WERI-Rb-1 (cell line): Measurements from ENCODE around the gene DCBLD2.

Experiments
- DNase-seq: peaks from one replicate; pipeline ENCODE4 v3.0.0-alpha.2; 2020
- H3K27ac ChIP-seq: fragments of 250-450 bp; sonication (Bioruptor Pico); 2 replicates; pipeline ENCODE4 v1.5.1; 2020; ENCODE audit warnings: mild to moderate bottlenecking, moderate library complexity
- H3K27me3 ChIP-seq: fragments of 250-450 bp; sonication (Bioruptor Pico); 2 replicates; pipeline ENCODE4 v1.5.1; 2021; ENCODE audit warnings: mild to moderate bottlenecking, low read depth, moderate library complexity; ENCODE audit not compliant: insufficient read depth, severe bottlenecking
- H3K36me3 ChIP-seq: fragments of 250-450 bp; sonication (Bioruptor Pico); 2 replicates; pipeline ENCODE4 v1.5.1; 2020; ENCODE audit warnings: mild to moderate bottlenecking, moderate library complexity
- H3K4me3 ChIP-seq: 2 replicates; pipeline ENCODE4 v1.5.1; 2011; ENCODE audit warnings: low read depth, mild to moderate bottlenecking, control low read depth, low read length
- H3K9me3 ChIP-seq: fragments of 250-450 bp; sonication (Bioruptor Pico); 2 replicates; pipeline ENCODE4 v1.5.1; 2021; ENCODE audit warnings: mild to moderate bottlenecking, moderate library complexity; ENCODE audit not compliant: severe bottlenecking
- TF ChIP-seq, protein P1 (sequence below): IDR thresholded peaks from 2 replicates; pipeline ENCODE4 v1.5.1; 2011; ENCODE audit warnings: low read depth, mild to moderate bottlenecking, control low read depth, inconsistent platforms, low read length

Gene DCBLD2

GRCh38 chr3:98897701-98898100 is 3.8 kb downstream of the DCBLD2 start:
- TF ChIP-seq, protein P1, sequence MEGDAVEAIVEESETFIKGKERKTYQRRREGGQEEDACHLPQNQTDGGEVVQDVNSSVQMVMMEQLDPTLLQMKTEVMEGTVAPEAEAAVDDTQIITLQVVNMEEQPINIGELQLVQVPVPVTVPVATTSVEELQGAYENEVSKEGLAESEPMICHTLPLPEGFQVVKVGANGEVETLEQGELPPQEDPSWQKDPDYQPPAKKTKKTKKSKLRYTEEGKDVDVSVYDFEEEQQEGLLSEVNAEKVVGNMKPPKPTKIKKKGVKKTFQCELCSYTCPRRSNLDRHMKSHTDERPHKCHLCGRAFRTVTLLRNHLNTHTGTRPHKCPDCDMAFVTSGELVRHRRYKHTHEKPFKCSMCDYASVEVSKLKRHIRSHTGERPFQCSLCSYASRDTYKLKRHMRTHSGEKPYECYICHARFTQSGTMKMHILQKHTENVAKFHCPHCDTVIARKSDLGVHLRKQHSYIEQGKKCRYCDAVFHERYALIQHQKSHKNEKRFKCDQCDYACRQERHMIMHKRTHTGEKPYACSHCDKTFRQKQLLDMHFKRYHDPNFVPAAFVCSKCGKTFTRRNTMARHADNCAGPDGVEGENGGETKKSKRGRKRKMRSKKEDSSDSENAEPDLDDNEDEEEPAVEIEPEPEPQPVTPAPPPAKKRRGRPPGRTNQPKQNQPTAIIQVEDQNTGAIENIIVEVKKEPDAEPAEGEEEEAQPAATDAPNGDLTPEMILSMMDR = no peak
- H3K27ac ChIP-seq = no peak overlapping the region
- H3K4me3 ChIP-seq = no peak overlapping the region
- H3K27me3 ChIP-seq = no peaks in the 10 kb centered on the region
- H3K36me3 ChIP-seq = peaks cover 8% of the 10 kb centered on the region; the same call in 1 of the 2 replicates
- no peak for DNase-seq
- H3K9me3 ChIP-seq = no peaks in the 10 kb centered on the region

GRCh38 chr3:98894791-98895576 is 6.5 kb downstream of the DCBLD2 start:
- H3K9me3 ChIP-seq = no peaks in the 10 kb centered on the region
- H3K27ac ChIP-seq = no peak overlapping the region
- no peak for DNase-seq
- H3K36me3 ChIP-seq = peaks cover 4% of the 10 kb centered on the region
- no peaks in the 10 kb centered on the region for H3K27me3 ChIP-seq
- TF ChIP-seq, protein P1 = no peak
- H3K4me3 ChIP-seq = no peak overlapping the region

GRCh38 chr3:98893740-98894139 is 7.8 kb downstream of the DCBLD2 start:
- Histone ChIP-seq H3K4me3 (no peak overlapping the region), H3K27ac (no peak overlapping the region), H3K36me3 (no peaks in the 10 kb centered on the region; the same call in 1 of the 2 replicates), H3K27me3 (no peaks in the 10 kb centered on the region), H3K9me3 (no peaks in the 10 kb centered on the region)
- DNase-seq = peak; percentile 68
- TF ChIP-seq, protein P1 = no peak

DNA sequence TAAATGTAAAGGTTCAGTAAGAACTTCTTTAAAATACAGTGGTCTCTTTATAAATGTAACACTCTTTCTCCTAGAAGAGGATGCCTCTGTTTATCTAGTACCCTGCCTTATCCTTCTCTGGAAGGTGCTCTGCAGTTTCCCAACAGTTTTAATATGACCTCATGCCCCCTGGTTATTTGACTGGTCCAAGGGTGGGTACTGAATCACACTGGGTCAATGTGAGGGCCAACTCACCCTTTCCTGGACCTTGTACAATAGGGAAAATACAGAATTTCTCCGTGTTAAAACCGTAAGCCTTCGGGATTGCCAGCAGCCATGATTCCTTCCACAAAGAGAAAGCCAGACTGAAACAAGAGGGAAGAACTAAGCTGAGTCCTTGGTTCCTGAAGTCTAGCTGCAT is 9.2 kb downstream of the DCBLD2 start:
- Histone ChIP-seq H3K4me3 (no peak overlapping the region), H3K27me3 (no peaks in the 10 kb centered on the region), H3K36me3 (no peaks in the 10 kb centered on the region; the same call in 1 of the 2 replicates), H3K9me3 (no peaks in the 10 kb centered on the region), H3K27ac (no peak overlapping the region)
- TF ChIP-seq, protein P1 = no peak
- no peak for DNase-seq

DNA sequence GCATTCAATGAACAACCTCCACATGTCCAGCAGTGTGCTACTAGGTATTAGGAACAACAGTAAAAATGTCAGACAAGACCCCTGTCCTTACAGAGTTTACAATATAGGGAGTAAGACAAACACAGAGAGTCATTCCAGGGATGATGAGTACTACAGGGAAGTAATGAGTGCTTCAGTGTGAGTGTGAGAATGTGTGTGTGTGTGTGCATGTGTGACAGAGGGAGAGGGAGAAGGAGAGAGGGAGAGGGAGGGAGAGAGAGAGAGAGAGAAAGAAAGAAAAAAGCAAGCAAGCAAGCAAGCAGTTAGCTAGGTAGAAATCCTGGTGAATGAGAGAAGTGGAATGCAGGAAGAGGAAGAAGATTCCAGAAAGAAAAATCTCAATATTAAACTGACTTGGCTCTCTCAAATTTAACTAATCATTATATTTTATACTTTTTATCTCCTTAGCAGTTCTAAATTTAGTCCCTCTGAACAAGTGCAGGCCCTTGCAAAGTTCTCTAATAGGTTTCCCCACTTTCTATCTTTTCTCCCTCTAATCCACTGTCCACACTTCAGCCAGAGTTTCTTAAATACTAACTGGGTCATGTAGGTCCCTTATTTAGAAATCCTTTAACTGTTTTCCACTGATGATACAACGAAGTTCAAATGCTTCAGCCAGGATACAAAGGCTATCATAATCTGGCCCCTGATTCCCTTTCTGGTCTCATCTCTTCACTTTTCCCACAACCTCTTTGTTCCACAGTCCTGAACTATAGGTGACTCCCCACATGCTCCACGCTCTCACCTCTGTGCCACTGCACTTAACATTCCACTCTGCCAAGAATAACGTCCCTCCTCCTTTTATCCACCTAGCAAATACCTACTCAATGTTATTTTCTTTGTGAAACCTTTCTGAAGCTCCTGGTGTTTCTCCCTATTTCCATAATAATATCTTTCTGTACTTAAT is 10.3 kb downstream of the DCBLD2 start:
- Histone ChIP-seq H3K27ac (no peak overlapping the region), H3K27me3 (no peaks in the 10 kb centered on the region)

More for the DNA sequence above, 10.3 kb downstream of the DCBLD2 start:
- H3K4me3 ChIP-seq = no peak overlapping the region
- TF ChIP-seq, protein P1 = no peak
- DNase-seq = no peak
- no peaks in the 10 kb centered on the region for H3K9me3 ChIP-seq
- H3K36me3 ChIP-seq = no peaks in the 10 kb centered on the region; the same call in 1 of the 2 replicates
